ENCODE results near the gene TBC1D22A.

DNA sequence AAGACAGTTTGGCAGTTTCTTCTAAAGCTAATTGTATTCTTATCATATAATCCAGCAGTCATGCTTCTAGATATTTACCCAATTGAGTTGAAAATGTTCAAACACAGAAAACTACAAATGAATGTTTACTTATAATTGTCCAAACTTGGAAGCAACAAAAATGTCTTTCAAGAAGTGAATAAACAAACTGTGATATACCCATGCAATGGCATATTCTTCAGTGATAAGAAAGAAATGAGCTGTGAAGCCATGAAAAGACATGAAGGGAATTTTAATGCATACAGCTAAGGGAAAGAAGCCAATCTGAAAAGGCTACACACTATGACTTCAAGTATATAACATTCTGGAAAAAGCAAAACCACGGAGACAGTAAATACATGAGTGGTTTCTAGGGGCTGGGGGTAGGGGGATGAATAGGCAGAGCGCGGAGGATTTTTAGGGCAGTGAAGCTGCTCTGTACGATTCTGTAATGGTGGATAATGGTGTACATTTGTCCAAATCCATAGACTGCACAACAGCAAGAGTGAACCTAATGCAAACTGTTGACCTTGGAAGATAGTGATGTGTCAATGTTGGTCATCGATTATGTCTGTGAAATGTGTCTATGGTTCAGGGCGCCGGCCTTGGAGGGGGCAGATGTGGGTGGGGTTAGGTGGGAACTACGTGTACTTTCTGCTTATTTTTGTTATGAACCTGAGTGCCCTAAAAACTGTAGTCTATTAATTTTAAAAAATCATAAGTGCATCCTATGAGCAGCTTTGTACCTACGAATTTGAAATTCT, 424.9 kb downstream of the TBC1D22A start:
- TF ChIP-seq, protein P1, sequence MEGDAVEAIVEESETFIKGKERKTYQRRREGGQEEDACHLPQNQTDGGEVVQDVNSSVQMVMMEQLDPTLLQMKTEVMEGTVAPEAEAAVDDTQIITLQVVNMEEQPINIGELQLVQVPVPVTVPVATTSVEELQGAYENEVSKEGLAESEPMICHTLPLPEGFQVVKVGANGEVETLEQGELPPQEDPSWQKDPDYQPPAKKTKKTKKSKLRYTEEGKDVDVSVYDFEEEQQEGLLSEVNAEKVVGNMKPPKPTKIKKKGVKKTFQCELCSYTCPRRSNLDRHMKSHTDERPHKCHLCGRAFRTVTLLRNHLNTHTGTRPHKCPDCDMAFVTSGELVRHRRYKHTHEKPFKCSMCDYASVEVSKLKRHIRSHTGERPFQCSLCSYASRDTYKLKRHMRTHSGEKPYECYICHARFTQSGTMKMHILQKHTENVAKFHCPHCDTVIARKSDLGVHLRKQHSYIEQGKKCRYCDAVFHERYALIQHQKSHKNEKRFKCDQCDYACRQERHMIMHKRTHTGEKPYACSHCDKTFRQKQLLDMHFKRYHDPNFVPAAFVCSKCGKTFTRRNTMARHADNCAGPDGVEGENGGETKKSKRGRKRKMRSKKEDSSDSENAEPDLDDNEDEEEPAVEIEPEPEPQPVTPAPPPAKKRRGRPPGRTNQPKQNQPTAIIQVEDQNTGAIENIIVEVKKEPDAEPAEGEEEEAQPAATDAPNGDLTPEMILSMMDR (conservative IDR thresholded peaks at IDR 0.05; ENCODE audit: low read length): no peak
- TF ChIP-seq EZH2phosphoT487 (IDR thresholded peaks at IDR 0.05; ENCODE audit: borderline replicate concordance, low read depth, low read length): no peak

Measured in OCI-LY7 (cell line).